HG02885 (cell line): Measurements from ENCODE around the gene TSPAN18.

Experiments
- ATAC-seq: cut with Tn5 transposase; IDR thresholded peaks from one replicate; pipeline ENCODE4 v1.9.1; 2021; ENCODE audit warnings: mild to moderate bottlenecking; ENCODE audit not compliant: unreplicated experiment, poor library complexity

TSPAN18 gene

DNA sequence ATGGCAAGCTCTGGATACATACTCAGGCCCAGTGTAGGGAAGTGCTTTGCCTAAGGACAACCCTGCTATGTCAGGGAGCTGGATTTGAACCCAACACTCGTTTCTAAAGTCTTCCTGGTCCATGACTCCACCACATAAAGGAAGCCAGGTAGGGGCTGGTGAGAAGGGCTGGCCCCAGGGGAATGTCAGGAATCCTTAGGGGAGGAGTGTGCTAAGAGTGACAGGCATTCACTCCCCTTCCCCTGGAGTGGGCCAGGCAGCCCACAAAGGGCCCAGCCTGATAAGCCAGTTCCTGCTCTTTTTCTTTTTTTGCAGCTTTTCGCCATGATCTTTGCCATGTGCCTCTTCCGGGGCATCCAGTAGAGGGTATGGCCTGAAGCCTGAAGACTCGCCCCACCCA is 202.1 kb downstream of the TSPAN18 start:
- ATAC-seq: no peak

DNA sequence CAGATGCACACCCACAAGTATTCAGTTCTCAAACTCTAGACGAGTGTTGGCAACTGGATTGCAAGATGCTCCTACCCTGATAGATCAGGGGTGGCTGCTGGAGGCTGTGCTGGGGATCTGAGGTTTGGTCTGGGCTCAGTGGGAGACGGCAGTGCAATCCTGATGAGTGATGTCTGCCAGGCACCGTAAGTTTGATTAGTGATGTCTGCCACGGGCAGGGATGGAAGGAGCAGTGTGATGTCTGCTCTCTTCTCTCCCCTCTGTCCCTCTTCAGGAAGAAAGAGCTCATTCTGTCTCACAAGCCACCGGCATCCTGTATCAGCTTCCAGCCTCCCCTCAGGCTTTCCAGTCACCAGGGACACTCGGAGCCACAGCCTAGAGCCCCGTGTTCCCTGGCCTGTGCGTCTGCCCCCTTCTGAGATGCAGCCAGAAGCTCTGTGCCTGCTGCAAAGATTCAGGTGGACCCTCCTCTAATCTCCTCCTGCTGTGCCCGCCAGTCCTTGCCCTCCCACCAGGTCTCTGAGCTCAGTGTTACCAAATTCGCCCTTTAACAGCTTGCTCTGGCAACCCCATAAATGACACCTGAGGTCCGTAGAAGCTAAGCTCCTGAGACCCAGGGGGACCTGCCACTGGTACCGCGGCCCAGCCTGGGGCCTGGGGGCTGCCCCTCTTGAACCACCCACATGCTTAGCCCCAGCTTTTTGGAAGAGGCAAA is 204.0 kb downstream of the TSPAN18 start:
- ATAC-seq: no peak

DNA sequence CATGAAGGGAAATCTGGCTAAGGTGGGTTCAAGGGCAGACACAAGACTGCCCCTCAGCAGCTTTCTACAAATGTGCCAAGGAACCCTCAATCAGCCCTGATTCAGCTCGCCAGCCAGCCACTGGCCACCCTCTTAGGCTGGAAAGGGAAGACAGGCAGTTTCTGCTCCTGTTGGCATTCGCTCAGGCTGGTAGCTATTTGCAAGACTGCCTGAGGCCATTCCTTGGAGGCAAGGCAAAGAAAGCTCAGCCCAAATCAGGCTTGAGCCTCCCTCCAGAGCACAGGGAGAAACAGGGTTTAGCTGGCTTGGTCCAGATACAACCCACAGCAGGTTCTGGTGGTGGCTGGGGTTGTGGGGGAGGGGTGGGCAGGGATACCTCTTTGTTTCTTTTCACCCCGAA is 204.7 kb downstream of the TSPAN18 start:
- ATAC-seq: no peak

GRCh38 chr11:44934110-44934509 is 207.3 kb downstream of the TSPAN18 start:
- ATAC-seq: no peak

GRCh38 chr11:44934735-44935250 is 208.0 kb downstream of the TSPAN18 start:
- ATAC-seq: no peak

- peak; percentile 84 for ATAC-seq
These were observed 209.8 kb downstream of the TSPAN18 start for GRCh38 chr11:44936525-44936924.

GRCh38 chr11:44936951-44937543 is 210.3 kb downstream of the TSPAN18 start:
- ATAC-seq: no peak

DNA sequence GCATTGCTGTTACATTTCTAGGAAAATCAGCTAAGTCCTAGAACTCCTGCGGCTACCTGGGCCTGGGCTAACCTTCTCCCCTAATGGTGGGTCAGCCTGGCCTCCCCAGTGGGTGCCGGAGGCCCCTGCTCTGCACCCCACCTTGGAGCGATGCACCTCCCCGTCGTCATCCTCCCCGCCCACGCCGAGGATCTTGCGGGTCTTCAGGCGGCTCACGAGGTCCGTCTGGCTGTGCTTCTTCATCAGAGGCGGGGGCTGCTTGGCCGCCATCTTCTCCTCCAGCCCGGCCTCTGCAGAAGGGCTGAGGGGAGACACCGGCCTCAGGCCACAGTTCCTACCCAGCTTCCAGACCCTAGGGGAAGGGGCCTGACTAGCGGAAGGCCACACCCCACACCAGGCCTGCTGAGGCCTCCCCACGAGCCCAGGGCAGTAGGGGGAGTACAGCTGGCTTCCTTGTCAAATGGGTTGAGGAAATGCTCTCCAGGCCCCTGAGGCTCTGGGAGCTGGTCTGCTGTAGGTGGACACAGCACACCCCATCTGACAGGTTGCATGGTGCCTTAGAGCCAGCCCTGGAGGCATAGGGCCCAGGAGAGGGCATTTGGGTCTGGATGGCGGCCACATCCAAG is 211.4 kb downstream of the TSPAN18 start:
- ATAC-seq: no peak

GRCh38 chr11:44939673-44940395 is 213.1 kb downstream of the TSPAN18 start:
- no peak for ATAC-seq

GRCh38 chr11:44940404-44940803 is 213.6 kb downstream of the TSPAN18 start:
- no peak for ATAC-seq

GRCh38 chr11:44940835-44941234 is 214.1 kb downstream of the TSPAN18 start:
- ATAC-seq: no peak

- no peak for ATAC-seq
These were observed 214.7 kb downstream of the TSPAN18 start for GRCh38 chr11:44941259-44942021.

GRCh38 chr11:44942029-44942955 is 215.5 kb downstream of the TSPAN18 start:
- ATAC-seq: no peak

GRCh38 chr11:44943118-44943517 is 216.4 kb downstream of the TSPAN18 start:
- peak; percentile 81 for ATAC-seq

DNA sequence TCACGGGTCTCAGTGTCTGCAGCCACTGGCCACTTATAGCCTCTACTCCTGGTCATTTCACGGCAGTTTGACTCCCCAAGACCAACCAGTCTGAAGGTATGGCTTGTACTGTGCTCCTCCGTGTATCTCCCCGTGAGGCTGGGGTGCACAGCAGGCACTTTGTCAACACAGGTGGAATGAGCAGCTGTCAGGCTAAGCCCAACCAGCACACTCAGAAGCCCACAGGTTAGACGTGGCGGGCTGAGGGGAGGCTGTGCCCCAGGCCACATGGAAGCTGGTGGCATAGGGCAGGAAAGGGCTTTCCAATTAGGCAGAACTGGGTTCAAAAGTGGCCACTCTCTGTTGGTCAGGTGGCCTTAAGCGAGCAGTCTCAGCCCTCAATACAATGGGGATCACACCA is 216.9 kb downstream of the TSPAN18 start:
- no peak for ATAC-seq

- no peak for ATAC-seq
These were observed 217.6 kb downstream of the TSPAN18 start for GRCh38 chr11:44944181-44944852.

DNA sequence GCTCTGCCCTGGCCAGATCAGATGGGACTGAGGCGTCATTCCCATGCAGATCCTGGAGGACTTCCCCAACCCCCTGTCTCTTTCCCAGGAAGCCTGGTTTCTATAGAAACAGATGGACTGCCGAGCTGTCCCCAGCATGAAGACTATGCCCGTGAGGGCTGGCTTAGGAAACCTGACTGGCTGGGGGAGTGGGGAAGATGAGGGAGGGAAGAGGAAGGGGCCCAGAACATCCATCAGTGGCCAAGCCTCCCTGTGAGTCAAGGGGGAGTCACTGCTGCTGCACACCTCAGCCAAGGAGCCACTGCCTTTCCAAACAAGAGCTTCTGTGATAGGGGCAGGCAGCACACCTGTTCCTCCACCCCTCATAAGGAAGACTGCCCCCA is 218.1 kb downstream of the TSPAN18 start:
- ATAC-seq: no peak

DNA sequence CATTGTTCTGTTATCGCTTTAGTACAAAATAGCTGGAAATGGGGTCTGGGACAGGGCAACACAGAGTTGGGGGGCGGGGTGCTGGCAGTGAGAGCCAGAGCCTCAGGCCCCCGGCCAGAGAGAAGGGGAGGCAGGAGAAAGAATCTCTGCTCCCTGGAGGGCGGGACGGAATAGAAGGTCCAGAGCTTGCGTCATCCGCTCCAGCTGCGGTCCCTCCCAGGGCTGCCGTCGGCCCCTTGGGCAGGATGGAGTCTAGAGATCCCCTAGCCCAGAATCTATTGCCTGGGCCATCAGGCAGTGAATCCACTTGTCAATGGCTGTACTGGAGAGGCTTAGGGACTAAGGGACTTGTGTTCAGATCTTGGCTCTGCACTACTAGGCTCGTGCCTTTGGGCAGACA is 218.9 kb downstream of the TSPAN18 start:
- ATAC-seq: no peak

DNA sequence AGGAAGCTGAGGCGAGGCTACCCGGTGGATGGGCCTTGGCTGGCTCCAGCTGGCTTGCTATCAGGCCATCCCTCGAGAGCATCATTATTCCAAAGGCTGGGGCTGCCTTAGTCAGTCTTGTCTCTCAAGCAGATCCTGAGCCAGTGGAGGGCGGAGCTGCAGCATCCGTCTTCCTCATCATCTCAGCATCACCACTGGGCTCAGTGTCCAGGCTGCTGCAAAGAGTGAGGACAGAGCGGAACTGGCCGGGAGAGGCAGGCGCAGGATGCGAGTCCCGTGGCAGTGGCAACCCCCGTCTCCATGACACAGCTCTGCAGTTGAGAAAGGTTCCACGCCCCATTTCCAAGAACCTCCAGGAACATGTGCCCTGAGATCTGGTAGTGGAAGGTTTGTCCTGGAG is 219.5 kb downstream of the TSPAN18 start:
- ATAC-seq: no peak
